Measurements from ENCODE around the gene CEBPZOS.
A peak's percentile ranks its signal among the peaks of the same experiment; 100 is the strongest.

The CEBPZOS gene

GRCh38 chr2:37164757-37165156 is 31.5 kb upstream of the CEBPZOS start:
- no peak overlapping the region for H3K27ac ChIP-seq (ENCODE audit: extremely low read depth, low read depth, low read length)
- no peaks in the 10 kb centered on the region for H3K36me3 ChIP-seq (ENCODE audit: control insufficient read depth in 2 of 2, insufficient read depth in 1 of 2, low read length in 2 of 2)
- H3K4me1 ChIP-seq (ENCODE audit: control insufficient read depth, insufficient read depth, low read length), result no peaks in the 10 kb centered on the region
- no peak overlapping the region for H3K4me3 ChIP-seq (ENCODE audit: low read depth, low read length)
- POLR2A ChIA-PET, result no interaction called here
- CTCF ChIA-PET, result interaction anchor here (0.7 kb wide), 2 partner anchors 158 to 234 kb away, joined by 3 to 4 read pairs; no protein-coding TSS in a partner anchor
- no peaks in the 10 kb centered on the region for H3K9me3 ChIP-seq (ENCODE audit: control insufficient read depth, insufficient read depth, low read depth, low read length)
- TF ChIP-seq ZNF658 (tag by site-specific recombination; IDR thresholded peaks at IDR 0.05) (no peak), SETDB1 (IDR thresholded peaks at IDR 0.05; ENCODE audit: insufficient read length, low read length) (peak; percentile 35), ZNF747 (tag by site-specific recombination; IDR thresholded peaks at IDR 0.05) (no peak), ZNF639 (tag by site-specific recombination; IDR thresholded peaks at IDR 0.05) (no peak), ZNF571 (tag by site-specific recombination; IDR thresholded peaks at IDR 0.05) (no peak)

- Histone ChIP-seq H3K4me3 (ENCODE audit: low read depth, low read length) (no peak overlapping the region), H3K9me3 (ENCODE audit: control insufficient read depth, insufficient read depth, low read depth, low read length) (no peaks in the 10 kb centered on the region), H3K36me3 (ENCODE audit: control insufficient read depth in 2 of 2, insufficient read depth in 1 of 2, low read length in 2 of 2) (no peaks in the 10 kb centered on the region), H3K27ac (ENCODE audit: extremely low read depth, low read depth, low read length) (no peak overlapping the region), H3K4me1 (ENCODE audit: control insufficient read depth, insufficient read depth, low read length) (no peaks in the 10 kb centered on the region)
- ChIA-PET POLR2A (no interaction called here), CTCF (interaction anchor here (0.5 to 2.0 kb wide), 14 partner anchors 9 to 928 kb away, joined by 3 to 22 read pairs (median 3); partner anchors contain the start of gene EIF2AK2)
- TF ChIP-seq ZNF140 (tag by site-specific recombination; IDR thresholded peaks at IDR 0.05) (no peak), ZBTB11 (tag by site-specific recombination; conservative IDR thresholded peaks at IDR 0.05; ENCODE audit: low read depth) (no peak), ZNF184 (tag by site-specific recombination; IDR thresholded peaks at IDR 0.05) (no peak)
Observed at GRCh38 chr2:37167636-37168180, 28.6 kb upstream of the CEBPZOS start.

- no peak overlapping the region for H3K4me3 ChIP-seq (ENCODE audit: low read depth, low read length)
- TF ChIP-seq ZBTB20 (tag by site-specific recombination; IDR thresholded peaks at IDR 0.05) (peak; percentile 40; the same call in 1 of the 2 replicates), KLF8 (tag by site-specific recombination; IDR thresholded peaks at IDR 0.05) (no peak), ZNF280D (tag by site-specific recombination; IDR thresholded peaks at IDR 0.05) (no peak), ZFHX2 (tag by site-specific recombination; conservative IDR thresholded peaks at IDR 0.05) (no peak), ZNF654 (tag by site-specific recombination; IDR thresholded peaks at IDR 0.05; ENCODE audit: low read depth) (peak; percentile 73), CTCF (tag by site-specific recombination; IDR thresholded peaks at IDR 0.05) (peak; percentile 33; the same call in 1 of the 2 replicates)
- no peak overlapping the region for H3K27ac ChIP-seq (ENCODE audit: extremely low read depth, low read depth, low read length)
- ChIA-PET POLR2A (no interaction called here), CTCF (interaction anchor here (0.5 to 2.0 kb wide), 27 partner anchors 8 to 1166 kb away, joined by 3 to 22 read pairs (median 3); partner anchors contain the start of gene EIF2AK2)
- H3K9me3 ChIP-seq (ENCODE audit: control insufficient read depth, insufficient read depth, low read depth, low read length), result no peaks in the 10 kb centered on the region
- H3K4me1 ChIP-seq (ENCODE audit: control insufficient read depth, insufficient read depth, low read length), result no peaks in the 10 kb centered on the region
- H3K36me3 ChIP-seq (ENCODE audit: control insufficient read depth in 2 of 2, insufficient read depth in 1 of 2, low read length in 2 of 2), result no peaks in the 10 kb centered on the region
Observed at GRCh38 chr2:37168217-37168981, 27.9 kb upstream of the CEBPZOS start.

All from HEK293 (cell line).